Amniotic stem cell (primary cell): ENCODE data around the gene TOMM70.
"Not testable (repeated sequence)": the region's sequence is repeated elsewhere in the genome, so short reads cannot be mapped to it uniquely, and the experiment has no call there.

Experiments
- DNase-seq: peaks from one replicate; lab custom pipeline; 2025; lab: John Stamatoyannopoulos, UW

Gene TOMM70

DNA sequence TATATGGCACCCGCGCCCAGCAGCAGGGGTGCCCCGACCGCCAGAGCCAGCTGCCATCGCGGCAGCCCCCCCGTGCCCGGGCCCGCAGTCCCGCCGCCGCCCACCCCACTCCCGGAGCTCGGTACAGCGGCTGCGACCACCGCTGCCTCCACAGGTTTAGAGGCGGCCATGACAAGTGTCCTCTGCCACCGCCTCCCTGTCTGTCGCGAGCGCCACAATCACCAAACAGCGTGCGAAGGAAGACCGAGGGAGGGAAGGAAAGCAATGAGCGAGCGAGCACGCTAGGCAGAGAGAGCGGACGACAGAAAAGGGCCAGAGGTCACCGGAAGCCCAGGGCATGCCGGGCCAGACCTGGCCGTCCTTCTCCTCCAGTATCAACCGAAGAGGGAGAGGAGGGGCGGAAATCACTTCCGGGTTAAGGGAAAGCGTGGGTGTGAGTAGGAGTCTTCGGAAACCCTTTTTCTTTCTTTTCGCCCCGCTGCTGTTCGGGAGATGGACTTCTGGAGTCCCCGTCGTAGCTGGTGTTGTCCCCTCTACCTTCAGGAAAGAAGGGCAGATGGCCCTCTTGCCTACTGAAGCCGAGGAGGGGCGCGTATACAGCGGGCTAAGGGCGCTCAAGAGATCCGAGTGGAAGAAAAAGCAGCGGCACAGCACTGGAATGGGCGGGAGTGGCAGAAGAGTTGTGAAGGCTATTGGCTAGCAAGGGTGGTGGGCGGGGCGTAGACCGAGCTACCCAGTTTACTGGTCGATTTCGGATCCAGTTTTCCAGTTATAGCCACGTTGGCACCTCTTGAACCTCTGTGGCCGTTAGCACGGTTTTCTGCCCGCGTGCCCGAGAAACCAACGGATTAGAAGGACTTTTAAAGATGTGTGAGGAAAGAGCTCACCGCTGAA is at the start of gene TOMM70, which contains the start of gene LNP1:
TSS of gene TOMM70 (minus strand) at position 310 of the 894 bp plus-strand sequence. CDS start at position 170, 140 bp downstream.
TSS of gene LNP1 (plus strand) at position 760 of the 894 bp plus-strand sequence. CDS start 28,191 bp downstream, outside the sequence.
- peak; percentile 97 for DNase-seq

DNA sequence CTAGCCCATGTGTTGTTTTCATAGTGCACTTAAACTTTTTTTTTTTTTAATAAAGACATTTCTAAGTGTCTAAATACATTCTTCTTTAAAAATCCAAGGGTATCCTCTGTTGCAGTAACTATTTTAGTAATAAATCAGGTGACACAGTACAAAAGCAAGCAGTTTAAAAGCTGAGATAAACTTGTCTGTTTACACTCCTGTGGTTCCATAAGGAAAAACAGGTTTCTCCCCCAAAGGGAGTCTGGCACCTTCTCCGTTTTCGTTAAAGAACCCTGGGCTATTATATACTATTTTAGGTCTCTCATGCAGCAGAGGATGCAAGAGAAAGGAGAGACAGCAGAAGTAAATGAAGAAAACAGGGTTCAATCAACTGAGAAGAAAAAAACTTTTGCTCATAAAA is 48.3 kb upstream of the TOMM70 start:
- no peak for DNase-seq

DNA sequence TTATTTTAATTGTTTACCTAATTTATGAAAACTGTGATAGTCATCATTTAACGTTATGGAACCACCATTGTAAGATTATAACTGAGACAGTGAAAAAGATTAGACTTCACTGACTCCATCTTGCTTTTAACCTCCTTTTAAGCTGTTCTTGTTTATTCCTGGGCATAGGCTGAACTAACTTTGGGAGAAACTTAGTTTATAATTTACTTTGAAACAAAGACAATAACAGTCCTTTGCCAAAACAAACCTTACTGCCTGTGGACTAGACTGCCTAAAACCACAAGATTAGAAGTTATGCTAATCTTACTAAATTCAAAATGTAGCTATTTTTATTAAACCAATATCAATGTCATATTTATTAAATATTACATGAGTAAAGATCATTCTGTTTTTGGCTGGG is 47.2 kb upstream of the TOMM70 start:
- no peak for DNase-seq

DNA sequence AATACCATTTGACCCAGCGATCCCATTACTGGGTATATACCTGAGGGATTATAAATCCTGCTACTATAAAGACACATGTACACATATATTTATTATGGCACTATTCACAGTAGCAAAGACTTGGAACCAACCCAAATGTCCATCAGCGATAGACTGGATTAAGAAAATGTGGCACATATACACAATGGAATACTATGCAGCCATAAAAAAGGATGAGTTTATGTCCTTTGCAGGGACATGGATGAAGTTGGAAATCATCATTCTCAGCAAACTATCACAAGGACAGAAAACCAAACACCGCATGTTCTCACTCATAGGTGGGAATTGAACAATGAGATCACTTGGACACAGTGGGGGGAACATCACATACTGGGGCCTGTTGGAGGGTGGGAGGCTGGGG is 46.2 kb upstream of the TOMM70 start:
- DNase-seq, result not testable (repeated sequence)

DNA sequence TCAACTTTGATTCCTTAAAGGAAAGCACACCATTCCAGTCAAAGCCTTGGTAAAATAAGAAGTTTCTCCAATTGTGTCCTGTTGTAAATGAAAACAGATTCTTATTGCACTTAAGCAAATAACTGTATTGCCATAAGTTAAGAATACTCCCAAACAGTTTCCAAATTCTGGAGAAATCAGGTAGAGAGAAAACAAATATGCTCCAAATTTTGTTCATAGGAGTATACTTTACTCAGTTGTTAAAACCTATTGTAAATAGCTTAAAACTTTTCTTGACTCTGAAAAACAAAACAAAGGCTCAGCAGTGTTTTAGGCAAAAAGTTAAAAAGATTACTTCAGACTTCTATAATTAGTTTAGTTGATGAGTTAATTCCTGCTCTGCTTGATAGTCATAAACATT is 42.8 kb upstream of the TOMM70 start:
- no peak for DNase-seq

DNA sequence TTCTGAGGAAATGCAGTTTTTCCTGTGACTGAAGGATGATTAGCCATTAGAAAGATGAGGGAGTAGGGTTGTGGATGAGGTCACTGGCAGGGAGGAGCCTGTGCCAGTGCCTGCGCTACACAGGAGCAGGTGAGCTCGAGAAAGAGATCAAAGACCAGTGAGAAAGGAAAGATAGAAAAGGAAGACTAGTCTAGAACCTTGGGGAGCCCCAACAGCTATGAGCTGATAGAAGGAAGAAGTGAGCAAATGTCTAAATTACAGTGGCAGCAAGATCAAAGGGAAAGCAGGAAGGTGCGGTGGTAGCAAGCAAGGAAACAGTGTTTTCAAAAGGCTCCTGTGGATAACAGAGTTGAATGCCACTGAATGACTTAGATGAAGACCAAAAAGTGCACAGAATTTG is 40.0 kb upstream of the TOMM70 start:
- DNase-seq, result no peak

DNA sequence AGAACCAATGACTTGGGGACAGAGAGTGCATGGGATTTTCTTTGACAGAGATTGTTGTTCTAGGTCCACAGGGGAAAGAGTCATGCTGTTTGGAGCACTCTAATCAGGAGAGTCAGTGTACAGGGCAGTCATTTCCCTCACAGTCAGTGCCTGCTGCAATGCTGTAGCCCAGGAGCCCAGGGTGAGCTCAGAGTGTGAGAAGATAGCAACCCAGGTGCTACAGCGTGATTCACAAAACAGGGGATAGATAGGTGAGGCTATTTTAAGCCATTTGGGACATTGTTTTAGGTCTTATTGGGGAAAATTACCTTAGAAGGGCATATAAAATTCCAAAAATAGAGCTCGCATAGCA is 37.7 kb upstream of the TOMM70 start:
- DNase-seq, result no peak

DNA sequence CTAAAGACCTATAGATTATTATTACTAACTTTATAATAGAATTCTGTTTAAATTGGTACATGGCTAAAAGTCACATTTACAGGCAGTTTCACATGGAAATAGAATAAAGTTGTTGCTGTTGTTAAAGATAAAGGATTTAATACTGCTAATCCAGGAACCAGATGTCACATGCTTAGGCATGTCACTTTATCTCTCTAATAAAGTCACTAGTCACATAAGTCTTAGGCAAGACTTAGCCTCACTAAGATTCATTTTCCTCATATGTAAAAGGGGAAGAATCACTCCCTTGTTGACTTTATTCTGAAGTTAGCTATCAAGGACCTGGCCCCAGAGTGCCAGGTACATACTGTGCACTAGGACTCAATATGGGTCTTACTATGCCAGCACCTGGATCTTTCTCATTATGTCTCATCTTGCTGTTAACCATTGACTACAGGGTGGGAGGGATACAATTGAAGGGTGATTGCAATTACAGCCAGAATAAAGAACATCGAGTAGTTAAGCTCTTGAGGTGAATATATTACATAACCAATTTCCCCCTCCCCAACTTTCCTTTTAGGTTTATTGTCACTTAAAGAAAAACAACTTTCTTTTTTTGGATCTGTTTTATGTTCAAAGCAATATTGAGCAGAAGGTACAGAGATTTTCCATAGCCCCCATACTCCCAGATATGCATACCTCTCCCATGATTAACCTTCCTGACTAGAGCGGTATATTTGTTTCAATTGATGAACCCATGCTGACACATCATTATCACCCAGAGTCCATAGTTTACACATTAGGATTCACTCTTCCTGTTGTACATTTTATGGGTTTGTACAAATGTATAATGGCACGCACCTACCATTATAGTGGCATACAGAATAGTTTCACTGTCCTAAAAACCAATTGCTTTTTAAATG is 37.1 kb upstream of the TOMM70 start:
- DNase-seq, result no peak

DNA sequence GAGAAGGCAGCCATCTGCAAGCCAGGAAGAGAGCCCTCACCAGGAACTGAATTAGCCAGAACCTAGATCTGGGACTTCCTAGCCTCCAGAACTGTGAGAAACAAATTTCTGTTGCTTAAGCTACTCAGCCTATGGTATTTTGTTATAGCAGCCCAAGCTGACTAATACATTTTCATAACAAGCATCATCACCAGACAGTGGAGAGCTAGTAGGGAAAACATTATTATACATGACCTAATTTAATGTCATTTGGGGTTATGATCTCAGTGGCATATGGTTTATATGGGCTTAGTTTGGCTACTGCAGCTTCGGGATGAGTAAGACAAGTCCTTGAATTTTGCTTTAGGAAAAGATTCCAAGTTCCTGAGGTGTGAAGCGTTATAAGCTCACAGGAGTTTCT is 36.1 kb upstream of the TOMM70 start:
- no peak for DNase-seq

DNA sequence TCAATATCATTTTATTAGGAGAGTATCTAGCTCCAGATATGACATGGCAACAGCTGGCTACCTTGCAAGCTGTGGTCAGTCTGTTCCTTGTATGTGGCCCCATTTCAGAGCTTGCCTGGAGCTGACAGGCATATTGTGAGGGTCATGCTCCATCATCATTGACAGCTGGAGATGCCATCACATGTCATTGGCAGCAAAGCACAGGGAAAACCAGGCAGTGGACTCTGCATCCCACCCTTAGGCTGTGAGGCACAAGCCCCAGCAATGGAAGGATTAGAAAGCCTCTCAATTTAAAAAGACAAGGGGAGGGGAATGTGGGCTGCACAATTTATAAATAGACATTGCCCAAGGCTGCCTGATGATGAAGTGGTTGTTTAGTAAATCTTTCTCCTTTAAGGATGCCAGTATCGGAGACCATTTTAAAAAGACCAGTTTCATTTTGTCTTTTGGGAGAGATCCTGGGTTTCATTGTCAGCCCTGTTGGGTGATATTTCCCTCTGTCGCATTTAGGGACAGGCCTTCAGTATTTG is 28.4 kb upstream of the TOMM70 start:
- no peak for DNase-seq

DNA sequence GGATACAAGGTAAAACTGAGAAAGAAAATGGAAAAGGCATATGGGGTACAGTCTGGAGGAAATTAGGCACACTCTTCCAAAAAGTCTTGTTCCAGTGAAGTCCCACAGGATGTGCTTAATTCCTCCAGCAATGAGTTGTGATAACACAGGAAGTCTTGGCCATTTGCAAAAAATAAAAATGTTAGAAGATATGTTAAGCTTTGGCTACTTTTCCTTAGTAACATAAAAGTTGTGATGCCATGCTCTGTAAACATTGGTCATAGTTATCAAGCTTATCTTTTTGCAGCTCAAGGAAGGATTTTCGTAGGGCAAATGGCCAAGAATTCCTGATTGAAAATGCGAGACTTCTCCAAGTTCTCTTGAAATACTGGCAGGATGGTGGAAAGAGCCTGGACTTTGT is 26.8 kb upstream of the TOMM70 start:
- no peak for DNase-seq

DNA sequence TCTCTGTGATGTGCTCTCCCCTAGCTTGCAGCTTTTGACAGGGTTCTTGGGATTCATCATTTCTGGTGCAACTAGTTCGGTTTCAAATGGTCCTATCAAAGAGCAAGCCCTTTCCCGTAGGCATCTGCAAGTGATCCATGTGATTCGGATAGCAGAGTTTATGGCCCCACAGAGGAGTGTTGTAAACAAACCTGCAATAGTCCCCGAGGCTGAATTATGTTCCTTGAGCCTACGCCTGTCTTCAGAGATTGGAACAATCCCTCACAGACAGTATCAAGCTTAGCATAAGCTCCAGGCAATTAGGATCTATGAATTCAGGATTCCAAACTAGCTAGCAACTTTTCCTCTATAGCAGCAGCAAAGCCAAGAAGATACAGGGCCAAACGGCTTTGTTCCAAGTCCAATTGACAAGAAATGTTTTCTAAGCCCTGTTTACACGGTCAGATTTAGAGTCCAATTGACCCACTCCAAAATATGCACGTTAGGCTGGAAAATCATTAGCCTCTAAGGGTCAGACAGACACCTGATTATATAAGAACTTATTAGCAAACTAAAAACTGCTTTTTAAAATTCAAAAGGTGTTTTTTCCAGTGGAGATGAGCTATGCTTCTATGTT is 25.3 kb upstream of the TOMM70 start:
- DNase-seq, result no peak

DNA sequence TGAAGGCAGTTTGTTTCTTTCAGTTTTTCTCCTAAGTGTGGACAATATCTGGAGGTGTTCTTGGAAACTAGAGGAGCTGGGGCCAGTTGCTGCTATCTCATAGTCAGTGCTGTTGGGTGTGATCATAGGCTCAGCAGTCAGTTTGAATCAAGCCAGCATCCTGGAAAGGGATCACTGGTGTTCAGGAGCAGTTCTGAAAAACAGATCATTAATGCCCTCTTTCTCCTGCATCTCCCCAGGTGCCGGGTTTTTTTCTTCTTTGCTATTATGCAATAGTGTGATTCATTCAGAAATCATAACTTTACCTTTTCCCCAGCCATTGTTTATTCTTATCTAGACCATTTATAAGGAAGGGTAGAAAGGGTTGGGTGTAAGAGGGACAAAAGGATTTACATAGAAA is 24.4 kb upstream of the TOMM70 start:
- no peak for DNase-seq

DNA sequence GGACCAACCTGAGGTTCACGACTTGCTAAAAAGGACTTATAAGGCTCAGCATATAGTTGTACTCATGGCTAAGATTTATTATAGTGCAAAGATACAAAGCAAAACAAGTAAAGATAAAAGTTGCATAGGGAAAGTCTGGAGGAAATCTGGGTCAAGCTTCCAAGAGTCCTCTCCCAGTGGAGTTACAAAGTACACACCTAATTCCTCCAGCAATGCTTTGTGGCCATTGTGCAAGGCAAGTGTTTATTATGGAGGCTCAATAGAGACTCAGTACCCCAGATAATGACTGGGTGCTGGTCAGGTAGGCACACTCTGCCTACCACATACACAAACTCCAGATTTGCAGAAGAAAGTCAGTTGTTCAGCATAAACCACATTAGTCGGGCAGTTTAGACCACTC is 23.4 kb upstream of the TOMM70 start:
- DNase-seq, result no peak

DNA sequence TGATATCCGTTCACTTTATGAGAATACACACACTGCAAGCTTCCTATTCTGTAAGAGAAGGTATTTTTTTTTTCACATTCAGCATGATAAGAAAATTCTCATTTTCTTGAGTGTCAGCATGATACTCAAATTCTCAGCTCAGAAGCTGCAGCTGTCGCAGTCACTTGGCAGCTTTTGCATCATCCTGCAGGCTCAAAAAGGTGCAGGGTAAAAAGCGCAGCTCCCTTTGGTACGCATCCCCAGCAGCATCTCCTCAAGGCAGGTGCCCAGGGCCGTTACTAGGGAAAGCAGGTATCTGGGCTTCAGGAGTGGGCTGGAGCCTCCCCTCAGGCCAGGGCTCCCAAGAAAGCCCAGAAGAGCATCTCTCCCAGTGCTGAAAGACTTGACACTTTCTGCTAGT is 22.7 kb upstream of the TOMM70 start:
- no peak for DNase-seq

DNA sequence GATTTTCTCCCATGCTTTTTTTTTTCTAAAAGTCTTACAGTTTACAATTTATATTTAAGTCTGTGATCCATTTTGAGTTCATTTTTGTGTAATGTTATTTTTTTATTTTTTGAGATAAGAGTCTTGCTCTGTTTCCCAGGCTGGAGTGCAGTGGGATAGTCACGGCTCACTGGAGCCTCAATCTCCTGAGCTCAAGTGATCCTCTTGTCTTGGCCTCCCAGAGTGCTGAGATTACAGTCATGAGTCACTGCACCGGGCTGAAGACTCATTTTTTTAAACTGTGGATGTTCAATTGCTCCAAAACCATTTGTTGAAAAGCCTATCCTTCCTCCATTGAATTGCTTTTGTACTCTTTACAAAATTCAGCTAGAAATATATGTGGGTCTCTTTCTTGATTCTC is 20.0 kb upstream of the TOMM70 start:
- DNase-seq, result no peak

DNA sequence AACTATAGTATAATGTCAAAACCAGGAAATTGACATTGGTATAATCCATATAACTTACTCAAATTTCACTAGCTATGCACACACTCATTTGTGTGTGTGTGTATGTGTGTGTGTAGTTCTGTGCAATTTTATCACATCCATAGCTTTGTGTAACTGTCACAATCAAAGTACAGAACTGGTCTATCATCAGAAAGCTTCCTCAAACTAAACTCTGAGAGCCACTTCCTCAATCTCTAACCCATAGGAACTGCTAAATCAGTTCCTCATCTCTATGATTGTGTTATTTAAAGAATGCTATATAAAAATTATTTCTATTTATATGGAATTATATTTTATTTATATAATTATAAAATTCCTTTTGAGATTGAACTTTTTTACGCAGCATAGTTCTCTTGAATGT is 18.5 kb upstream of the TOMM70 start:
- no peak for DNase-seq

DNA sequence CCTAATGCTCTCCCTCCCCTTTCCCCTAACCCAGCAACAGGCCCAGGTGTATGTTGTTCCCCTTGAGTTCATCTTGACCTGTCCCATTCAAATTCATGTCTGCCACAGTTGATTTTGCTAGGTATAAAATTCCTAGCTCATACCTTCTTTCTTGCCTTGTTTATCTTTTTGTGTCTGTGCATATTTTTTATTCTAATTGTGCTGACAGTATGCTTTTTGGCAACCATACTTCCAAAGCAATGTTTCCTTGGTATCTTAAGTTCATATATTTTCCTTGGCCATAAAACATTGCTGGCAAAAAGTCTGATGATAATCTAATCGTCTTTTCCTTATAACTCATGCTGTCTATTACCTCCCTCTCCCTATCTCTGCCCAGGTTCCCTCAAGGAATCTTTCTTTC is 16.0 kb upstream of the TOMM70 start:
- DNase-seq, result no peak

DNA sequence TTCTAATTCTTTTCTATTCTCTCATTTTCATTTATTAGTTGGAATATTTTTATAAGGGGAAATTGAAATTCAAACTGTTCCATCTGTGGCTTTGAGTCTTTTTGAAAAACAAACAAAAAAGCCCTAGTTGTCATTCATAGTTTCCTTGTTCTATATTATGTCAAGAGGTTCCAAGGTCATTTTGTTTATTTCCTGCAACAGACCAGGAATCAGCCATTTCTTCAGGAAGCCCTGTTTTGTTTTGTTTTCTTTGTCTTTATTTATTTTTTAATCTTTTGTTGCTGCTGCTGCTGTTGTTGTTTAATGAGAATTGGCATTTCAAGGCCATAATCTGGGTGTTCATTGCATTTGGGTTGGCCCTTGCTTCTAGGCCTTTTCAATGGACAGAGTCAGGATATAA is 15.3 kb upstream of the TOMM70 start:
- no peak for DNase-seq

DNA sequence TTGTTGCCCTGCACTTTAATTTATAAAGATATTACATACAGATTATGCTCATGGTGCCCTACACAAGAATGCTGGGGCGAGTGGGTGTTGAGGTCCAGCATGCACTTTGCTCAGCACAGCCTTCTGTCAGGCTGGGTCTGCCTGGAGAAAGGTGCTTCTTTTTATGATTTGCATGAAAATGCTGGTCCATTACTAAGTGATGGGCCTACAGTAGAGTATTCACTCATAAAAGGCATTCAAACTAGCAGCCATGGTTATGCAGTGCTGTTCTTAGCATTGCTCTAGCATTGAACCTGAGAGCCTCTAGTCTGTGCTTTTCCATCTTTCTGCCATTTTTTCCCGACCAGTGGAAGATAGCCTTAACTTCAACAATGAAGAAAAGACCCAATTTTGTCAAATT is 12.7 kb upstream of the TOMM70 start:
- no peak for DNase-seq

DNA sequence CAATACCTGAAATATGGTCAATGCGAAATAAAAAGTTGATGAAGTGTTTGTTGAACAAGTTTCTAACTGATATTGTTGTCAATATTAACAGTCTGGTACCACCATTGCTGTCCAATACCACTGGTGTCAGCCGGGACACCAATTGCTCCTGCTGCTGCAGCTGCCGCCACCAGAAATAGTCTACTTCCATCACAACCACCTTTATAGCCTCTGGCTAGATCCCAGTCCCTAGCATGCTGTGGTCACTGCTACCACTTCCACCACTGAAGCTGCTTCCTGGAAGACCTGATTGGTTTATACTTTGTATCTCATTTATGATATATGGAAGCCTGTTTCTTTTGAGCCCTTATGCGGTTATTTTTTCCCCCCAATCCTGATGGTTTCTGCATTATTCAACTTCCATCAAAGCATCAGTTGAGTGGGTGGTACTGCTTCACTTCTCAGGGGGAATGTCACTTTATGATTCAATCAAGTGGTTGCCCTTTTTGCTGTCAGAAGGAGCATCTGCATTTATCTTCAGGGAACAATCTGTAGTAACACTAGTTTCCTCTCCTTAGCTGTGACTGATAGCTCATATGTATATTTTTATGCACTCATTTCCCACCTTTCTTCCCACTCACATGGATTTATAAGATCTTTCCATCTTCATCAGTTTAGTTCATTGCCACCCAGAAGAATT is 12.2 kb upstream of the TOMM70 start:
- DNase-seq, result no peak
